HepG2 (cell line): Measurements from ENCODE around the gene ZNF367. TPM values are rescaled to one million over a fixed set of nuclear protein-coding genes. Genes with fewer than 3 reads are reported as not detected.
A peak's percentile ranks its signal among the peaks of the same experiment; 100 is the strongest.

Experiments
- ATAC-seq: fragments of 200-7000 bp; cut with Tn5 transposase; 3 replicates; pipeline ENCODE4 v1.9.1; 2020; ENCODE audit warnings: mild to moderate bottlenecking, moderate library complexity
- BruUV-seq: library from RNA; stranded (reverse); fragments of 400-500 nt; replicated peaks from 2 replicates; lab custom pipeline; 2021; lab: Mats Ljungman, UMichigan
- CTCF ChIA-PET: fragments of 300-600 bp; formaldehyde crosslinking; extraction: SDS; loops from one replicate; lab custom pipeline; 2021; ENCODE audit warnings: low total read pairs, inconsistent platforms, low intra/inter-chr PET ratio; lab: Yijun Ruan, JAX
- POLR2A ChIA-PET: fragments of 350-600 bp; sonication (Branson Sonifier 250); formaldehyde crosslinking; loops from one replicate; lab custom pipeline; 2020; ENCODE audit warnings: antibody characterized with exemption, inconsistent platforms; lab: Yijun Ruan, JAX
- DNase-seq: peaks from one replicate; pipeline ENCODE4 v3.0.0-alpha.2; 2015; ENCODE audit warnings: low spot score
- FAIRE-seq: peaks from 3 replicates; lab custom pipeline; 2011; peaks lifted over from hg19 to GRCh38; lab: Jason Lieb, UNC
- H2AFZ ChIP-seq: one replicate; pipeline ENCODE4 v1.6.1; 2011; ENCODE audit warnings: low read length, inconsistent platforms
- H3K27ac ChIP-seq: fragments of 300-600 bp; 3 replicates; pipeline ENCODE4 v1.8.0; 2011; ENCODE audit warnings: mixed run types, mild to moderate bottlenecking, mixed read lengths, low read length, inconsistent platforms; ENCODE audit not compliant: insufficient read depth; ENCODE audit errors: extremely low read length
- H3K27me3 ChIP-seq, 2 experiments: fragments of 200-600 bp in 1 of 2; 2 replicates in 1 of 2; 3 replicates in 1 of 2; pipeline versions ENCODE4 v1.6.0 to v1.8.0; 2011; ENCODE audit warnings: low read length in 2 of 2, mild to moderate bottlenecking in 2 of 2, moderate library complexity in 2 of 2, inconsistent platforms in 1 of 2; ENCODE audit not compliant: insufficient read depth in 2 of 2, control insufficient read depth in 1 of 2
- H3K36me3 ChIP-seq, 2 experiments: fragments of 200-600 bp in 1 of 2; replicated peaks in 1 of 2; 2 replicates in 1 of 2; 3 replicates in 1 of 2; pipeline versions ENCODE4 v1.5.1 to v1.8.0; 2011; ENCODE audit warnings: low read length in 2 of 2, inconsistent platforms in 1 of 2; ENCODE audit not compliant: insufficient read depth in 2 of 2, control insufficient read depth in 1 of 2
- H3K4me1 ChIP-seq: 2 replicates; pipeline ENCODE4 v1.5.1; 2012; ENCODE audit warnings: low read length, inconsistent platforms; ENCODE audit not compliant: insufficient read depth
- H3K4me2 ChIP-seq: 2 replicates; pipeline ENCODE4 v1.6.0; 2011; ENCODE audit warnings: low read depth, low read length, inconsistent platforms
- H3K4me3 ChIP-seq, 3 experiments: fragments of 200-600 bp in 1 of 3; sonication (generic), shearing (Covaris generic) in 1 of 3; replicated peaks in 1 of 3; 2 replicates each; pipeline ENCODE4 v1.5.1; 2011 to 2016; ENCODE audit warnings: low read length in 3 of 3, inconsistent platforms in 2 of 3, low read depth in 2 of 3, mild to moderate bottlenecking in 2 of 3, control low read depth in 1 of 3, mixed read lengths in 1 of 3; ENCODE audit not compliant: insufficient read depth in 1 of 3
- H3K79me2 ChIP-seq: one replicate; pipeline ENCODE4 v1.6.1; 2011; ENCODE audit warnings: low read length, inconsistent platforms; ENCODE audit not compliant: insufficient read depth
- H3K9ac ChIP-seq: 2 replicates; pipeline ENCODE4 v1.6.0; 2011; ENCODE audit warnings: mild to moderate bottlenecking, low read depth, low read length, inconsistent platforms; ENCODE audit not compliant: insufficient read depth
- H3K9me3 ChIP-seq: 2 replicates; pipeline ENCODE4 v1.5.1; 2012; ENCODE audit warnings: mild to moderate bottlenecking, low read length
- H4K20me1 ChIP-seq: 2 replicates; pipeline ENCODE4 v1.6.0; 2011; ENCODE audit warnings: inconsistent platforms, mild to moderate bottlenecking, low read length, moderate library complexity; ENCODE audit not compliant: insufficient read depth
- CEBPG ChIP-seq: IDR thresholded peaks from 2 replicates; pipeline ENCODE4 v1.6.1; 2016
- RBFOX2 ChIP-seq: fragments of 200-400 bp; formaldehyde crosslinking; IDR thresholded peaks from 2 replicates; pipeline ENCODE4 v1.6.1; 2017; ENCODE audit warnings: low read depth, mild to moderate bottlenecking, low read length
- REST ChIP-seq, 2 experiments: IDR thresholded peaks; 2 replicates each; pipeline ENCODE4 v1.6.1; 2011 to 2012; ENCODE audit warnings: low read length in 2 of 2, borderline replicate concordance in 1 of 2, low read depth in 1 of 2, mild to moderate bottlenecking in 1 of 2, moderate library complexity in 1 of 2
- ZFP90 ChIP-seq: sonication (generic); formaldehyde crosslinking; IDR thresholded peaks from 2 replicates; pipeline ENCODE4 v1.8.0; 2022; ENCODE audit warnings: missing genetic modification reagents, mild to moderate bottlenecking, inconsistent platforms, borderline replicate concordance
- ZMYM3 ChIP-seq: sonication (generic); formaldehyde crosslinking; IDR thresholded peaks from 2 replicates; pipeline ENCODE4 v1.5.1; 2020; ENCODE audit warnings: mild to moderate bottlenecking, missing genetic modification reagents
- WGBS: methylation state at CpG from one replicate; pipeline ENCODE4 v1.1.6; 2017; ENCODE audit warnings: low lambda C conversion rate; 5-methylcytosine and 5-hydroxymethylcytosine counted together
- in situ Hi-C: cut with HindIII; loops from 2 replicates; pipeline ENCODE4 v1.10.0; 2017; ENCODE audit warnings: low pct_unique_long_range_greater_than_20kb; ENCODE audit not compliant: extremely low pct_ligation_motif_present
- intact Hi-C: fragments of 100-400 bp; cut with micrococcal nuclease; formaldehyde crosslinking; loops from one replicate; pipeline ENCODE4 v1.10.0; 2022; ENCODE audit not compliant: unreplicated experiment
- polyA plus RNA-seq, 8 experiments: library from polyadenylated mRNA; depleted of rRNA in 3 of 8; stranded (reverse) in 7 of 8; unstranded in 1 of 8; fragments of >200 nt; fragmentation: Illumina TruSeq in 4 of 8; extraction: Trizol in 4 of 8; gene quantifications; 2 replicates each; pipeline versions ENCODE4 v1.2.1 to v1.2.3, GENCODE V29; 2011 to 2016; ENCODE audit warnings: low read depth in 4 of 8, missing spikeins in 1 of 8, mixed read lengths in 1 of 8; ENCODE audit not compliant: insufficient read depth in 1 of 8
- total RNA-seq, 5 experiments: library from RNA; depleted of rRNA; stranded (reverse); fragments of >200 nt; fragmentation: Illumina TruSeq; extraction: Trizol; gene quantifications; 2 replicates each; pipeline ENCODE4 v1.2.3, GENCODE V29; 2016; ENCODE audit warnings: low read depth in 1 of 5
- TF ChIP-seq, protein P1 (sequence below): sonication (generic); formaldehyde crosslinking; IDR thresholded peaks from 2 replicates; pipeline ENCODE4 v1.4.0; 2020; ENCODE audit warnings: missing genetic modification reagents, mild to moderate bottlenecking, borderline replicate concordance
- TF ChIP-seq, protein P2 (sequence below): sonication (generic); formaldehyde crosslinking; IDR thresholded peaks from 2 replicates; pipeline ENCODE4 v1.5.0; 2020; ENCODE audit warnings: mild to moderate bottlenecking, missing genetic modification reagents
- TF ChIP-seq, protein P3 (sequence below), 2 experiments: fragments of 450-650 bp in 1 of 2; sonication (generic) in 1 of 2; formaldehyde crosslinking; IDR thresholded peaks; 2 replicates each; pipeline versions ENCODE4 v1.5.0 to v1.8.0; 2020 to 2022; ENCODE audit warnings: mild to moderate bottlenecking in 1 of 2, missing genetic modification reagents in 1 of 2

The ZNF367 gene
- total and polyA plus RNA-seq, 2 of the 13 experiments (the other 11 are each of a cell fraction or from before 2014, with no cell fraction given) = 2.9 to 7.7 TPM

DNA sequence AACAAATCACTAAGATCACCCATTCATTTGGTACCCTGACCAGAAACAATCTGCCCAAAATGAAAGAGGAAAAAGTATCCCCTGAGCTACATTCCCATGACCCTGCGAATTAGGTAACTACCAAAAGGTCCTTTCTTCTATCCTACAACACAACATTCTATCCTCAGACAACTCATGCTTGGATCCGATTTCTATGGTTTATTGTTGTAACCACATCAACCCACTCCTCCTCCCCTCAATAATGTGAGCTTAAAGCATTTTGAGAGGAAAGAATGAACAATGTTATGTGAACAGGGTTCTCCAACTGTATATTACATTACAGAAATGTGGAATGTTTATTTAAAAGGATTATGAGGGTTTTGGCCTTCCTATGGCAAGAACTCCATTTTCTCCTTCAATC, 38.7 kb downstream of the ZNF367 start:
- Histone ChIP-seq H4K20me1 (peaks cover 34% of the 10 kb centered on the region), H2AFZ (no peak overlapping the region), H3K79me2 (peaks cover 75% of the 10 kb centered on the region), H3K4me2 (peak overlapping the region; percentile 42), H3K9ac (no peak overlapping the region), H3K4me1 (peaks cover 66% of the 10 kb centered on the region), H3K36me3 (peaks cover 5 to 20% of the 10 kb centered on the region in 2 experiments), H3K27me3 (no peaks in the 10 kb centered on the region; a peak in 1 of 5 replicates), H3K9me3 (no peaks in the 10 kb centered on the region), H3K27ac (peak overlapping the region; percentile 16), H3K4me3 (0 out of 6 replicates have a peak overlapping the region, but pooled peaks of 1 of the 3 experiments have one; percentile 1)
- intact Hi-C loops (no loop called here), in situ Hi-C loops (no loop called here)
- 95% methylated on average over 2 of the region's 2 CpGs for WGBS
- FAIRE-seq = no peak
- CTCF ChIA-PET = no interaction called here
- TF ChIP-seq RBFOX2 = 0 out of 2 replicates have a peak, but pooled peaks have one; percentile 26
- TF ChIP-seq ZMYM3 (CRISPR knock-in tag) = no peak
- no peak for DNase-seq
- POLR2A ChIA-PET = interaction anchor here (0.9 to 4.7 kb wide), 5 partner anchors 12 to 187 kb away, joined by 4 to 25 read pairs (median 7); partner anchors contain the start of gene HABP4
- no peak for ATAC-seq
- BruUV-seq = no TSS peak

DNA sequence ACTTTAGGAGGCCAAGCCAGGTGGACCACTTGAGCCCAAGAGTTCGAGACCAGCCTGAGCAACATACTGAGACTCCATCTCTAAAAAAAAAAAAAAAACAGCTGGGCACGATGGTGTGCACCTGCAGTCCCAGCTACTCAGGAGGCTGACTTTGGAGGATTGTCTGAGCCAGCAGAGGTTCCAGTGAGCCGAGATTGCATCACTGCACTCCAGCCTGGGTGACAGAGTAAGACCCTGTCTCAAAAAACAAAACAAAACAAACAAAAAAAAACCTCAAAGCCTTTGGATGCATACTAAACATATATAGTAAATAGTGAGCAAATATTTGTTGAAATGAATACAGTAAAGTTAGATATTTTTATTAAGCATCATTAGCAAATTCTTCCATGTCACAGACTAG, 40.0 kb downstream of the ZNF367 start:
- H3K79me2 ChIP-seq = peaks cover 79% of the 10 kb centered on the region
- H4K20me1 ChIP-seq = peaks cover 37% of the 10 kb centered on the region
- DNase-seq (no peak), FAIRE-seq (no peak), ATAC-seq (no peak)
- H3K4me3 ChIP-seq = no peak overlapping the region
- H3K27me3 ChIP-seq = no peaks in the 10 kb centered on the region; a peak in 1 of 5 replicates
- no peaks in the 10 kb centered on the region for H3K9me3 ChIP-seq
- intact Hi-C loops (no loop called here), in situ Hi-C loops (no loop called here)
- H3K27ac ChIP-seq = peak overlapping the region; percentile 51
- no peak overlapping the region for H2AFZ ChIP-seq
- BruUV-seq = no TSS peak
- H3K36me3 ChIP-seq = peaks cover 5 to 20% of the 10 kb centered on the region in 2 experiments
- ChIA-PET CTCF (no interaction called here), POLR2A (interaction anchor here (1.4 to 1.9 kb wide), 7 partner anchors 9 to 72 kb away, joined by 3 to 15 read pairs (median 6); partner anchors contain the start of gene HABP4)
- H3K4me2 ChIP-seq = peak overlapping the region; percentile 62
- peaks cover 65% of the 10 kb centered on the region for H3K4me1 ChIP-seq
- H3K9ac ChIP-seq = no peak overlapping the region
- WGBS = 50% methylated on average over 3 of the region's 3 CpGs
- TF ChIP-seq, protein P1, sequence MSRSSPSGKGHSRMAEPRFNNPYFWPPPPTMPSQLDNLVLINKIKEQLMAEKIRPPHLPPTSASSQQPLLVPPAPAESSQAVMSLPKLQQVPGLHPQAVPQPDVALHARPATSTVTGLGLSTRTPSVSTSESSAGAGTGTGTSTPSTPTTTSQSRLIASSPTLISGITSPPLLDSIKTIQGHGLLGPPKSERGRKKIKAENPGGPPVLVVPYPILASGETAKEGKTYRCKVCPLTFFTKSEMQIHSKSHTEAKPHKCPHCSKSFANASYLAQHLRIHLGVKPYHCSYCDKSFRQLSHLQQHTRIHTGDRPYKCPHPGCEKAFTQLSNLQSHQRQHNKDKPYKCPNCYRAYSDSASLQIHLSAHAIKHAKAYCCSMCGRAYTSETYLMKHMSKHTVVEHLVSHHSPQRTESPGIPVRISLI (CRISPR knock-in tag) = 0 out of 2 replicates have a peak, but pooled peaks have one; percentile 23
- TF ChIP-seq, protein P2, sequence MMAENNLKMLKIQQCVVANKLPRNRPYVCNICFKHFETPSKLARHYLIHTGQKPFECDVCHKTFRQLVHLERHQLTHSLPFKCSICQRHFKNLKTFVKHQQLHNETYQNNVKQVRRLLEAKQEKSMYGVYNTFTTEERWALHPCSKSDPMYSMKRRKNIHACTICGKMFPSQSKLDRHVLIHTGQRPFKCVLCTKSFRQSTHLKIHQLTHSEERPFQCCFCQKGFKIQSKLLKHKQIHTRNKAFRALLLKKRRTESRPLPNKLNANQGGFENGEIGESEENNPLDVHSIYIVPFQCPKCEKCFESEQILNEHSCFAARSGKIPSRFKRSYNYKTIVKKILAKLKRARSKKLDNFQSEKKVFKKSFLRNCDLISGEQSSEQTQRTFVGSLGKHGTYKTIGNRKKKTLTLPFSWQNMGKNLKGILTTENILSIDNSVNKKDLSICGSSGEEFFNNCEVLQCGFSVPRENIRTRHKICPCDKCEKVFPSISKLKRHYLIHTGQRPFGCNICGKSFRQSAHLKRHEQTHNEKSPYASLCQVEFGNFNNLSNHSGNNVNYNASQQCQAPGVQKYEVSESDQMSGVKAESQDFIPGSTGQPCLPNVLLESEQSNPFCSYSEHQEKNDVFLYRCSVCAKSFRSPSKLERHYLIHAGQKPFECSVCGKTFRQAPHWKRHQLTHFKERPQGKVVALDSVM (CRISPR knock-in tag) = peak; percentile 85
- no peak for TF ChIP-seq ZFP90
- no peak for TF ChIP-seq REST (IDR thresholded peaks at IDR 0.05; ENCODE audit: borderline replicate concordance in 1 of 2, low read depth in 1 of 2, low read length in 2 of 2)
- peak; percentile 85 for TF ChIP-seq CEBPG (CRISPR knock-in tag)
- TF ChIP-seq, protein P3, sequence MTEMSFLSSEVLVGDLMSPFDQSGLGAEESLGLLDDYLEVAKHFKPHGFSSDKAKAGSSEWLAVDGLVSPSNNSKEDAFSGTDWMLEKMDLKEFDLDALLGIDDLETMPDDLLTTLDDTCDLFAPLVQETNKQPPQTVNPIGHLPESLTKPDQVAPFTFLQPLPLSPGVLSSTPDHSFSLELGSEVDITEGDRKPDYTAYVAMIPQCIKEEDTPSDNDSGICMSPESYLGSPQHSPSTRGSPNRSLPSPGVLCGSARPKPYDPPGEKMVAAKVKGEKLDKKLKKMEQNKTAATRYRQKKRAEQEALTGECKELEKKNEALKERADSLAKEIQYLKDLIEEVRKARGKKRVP (CRISPR knock-in tag; IDR thresholded peaks at IDR 0.05) = peak in 1 of 2 experiments; percentile 80; a peak in 2 of 4 replicates
